Measurements from ENCODE around the gene AGFG1. TPM values are rescaled to one million over a fixed set of nuclear protein-coding genes. Genes with fewer than 3 reads are reported as not detected.
A peak's percentile ranks its signal among the peaks of the same experiment; 100 is the strongest.

The AGFG1 gene
- total RNA-seq, 2 donors from 2014 or later = 10.2 to 16.1 TPM

DNA sequence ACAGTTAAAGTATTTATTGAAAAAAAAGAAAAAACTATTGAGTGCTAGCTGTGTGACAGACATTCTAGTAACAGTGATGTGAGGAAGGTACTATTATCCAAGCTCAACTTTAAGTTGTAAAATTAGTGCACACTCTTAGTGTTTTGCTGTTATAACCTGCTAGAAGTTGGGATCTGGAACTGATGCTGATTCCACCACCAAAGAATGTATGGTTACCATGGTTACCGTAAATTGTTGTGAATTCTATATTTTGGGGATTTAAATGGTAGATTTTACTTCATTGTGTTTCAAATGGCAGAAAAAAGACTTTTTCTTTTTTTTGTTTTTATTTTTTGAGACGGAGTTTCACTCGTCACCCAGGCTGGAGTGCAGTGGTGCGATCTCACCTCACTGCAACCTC, 5.3 kb downstream of the AGFG1 start:
- Histone ChIP-seq H3K36me3 (replicated peaks in 1 of 2; ENCODE audit: insufficient read depth in 1 of 2, low read depth in 2 of 2) (no peaks in the 10 kb centered on the region), H3K9me3 (no peaks in the 10 kb centered on the region), H3K27me3 (no peaks in the 10 kb centered on the region), H3K4me1 (peaks cover 48% of the 10 kb centered on the region), H3K27ac (no peak overlapping the region), H3K4me3 (no peak overlapping the region)
- DNase-seq = no peak
- no peak for ATAC-seq
- WGBS, 2 donors = 92 to 98% methylated on average over 4 of the region's 4 CpGs
- intact Hi-C loops (cut with DNase I) = no loop called here
- TF ChIP-seq POLR2A (IDR thresholded peaks at IDR 0.05) = no peak
- TF ChIP-seq, protein P1, sequence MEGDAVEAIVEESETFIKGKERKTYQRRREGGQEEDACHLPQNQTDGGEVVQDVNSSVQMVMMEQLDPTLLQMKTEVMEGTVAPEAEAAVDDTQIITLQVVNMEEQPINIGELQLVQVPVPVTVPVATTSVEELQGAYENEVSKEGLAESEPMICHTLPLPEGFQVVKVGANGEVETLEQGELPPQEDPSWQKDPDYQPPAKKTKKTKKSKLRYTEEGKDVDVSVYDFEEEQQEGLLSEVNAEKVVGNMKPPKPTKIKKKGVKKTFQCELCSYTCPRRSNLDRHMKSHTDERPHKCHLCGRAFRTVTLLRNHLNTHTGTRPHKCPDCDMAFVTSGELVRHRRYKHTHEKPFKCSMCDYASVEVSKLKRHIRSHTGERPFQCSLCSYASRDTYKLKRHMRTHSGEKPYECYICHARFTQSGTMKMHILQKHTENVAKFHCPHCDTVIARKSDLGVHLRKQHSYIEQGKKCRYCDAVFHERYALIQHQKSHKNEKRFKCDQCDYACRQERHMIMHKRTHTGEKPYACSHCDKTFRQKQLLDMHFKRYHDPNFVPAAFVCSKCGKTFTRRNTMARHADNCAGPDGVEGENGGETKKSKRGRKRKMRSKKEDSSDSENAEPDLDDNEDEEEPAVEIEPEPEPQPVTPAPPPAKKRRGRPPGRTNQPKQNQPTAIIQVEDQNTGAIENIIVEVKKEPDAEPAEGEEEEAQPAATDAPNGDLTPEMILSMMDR (IDR thresholded peaks at IDR 0.05) = no peak

DNA sequence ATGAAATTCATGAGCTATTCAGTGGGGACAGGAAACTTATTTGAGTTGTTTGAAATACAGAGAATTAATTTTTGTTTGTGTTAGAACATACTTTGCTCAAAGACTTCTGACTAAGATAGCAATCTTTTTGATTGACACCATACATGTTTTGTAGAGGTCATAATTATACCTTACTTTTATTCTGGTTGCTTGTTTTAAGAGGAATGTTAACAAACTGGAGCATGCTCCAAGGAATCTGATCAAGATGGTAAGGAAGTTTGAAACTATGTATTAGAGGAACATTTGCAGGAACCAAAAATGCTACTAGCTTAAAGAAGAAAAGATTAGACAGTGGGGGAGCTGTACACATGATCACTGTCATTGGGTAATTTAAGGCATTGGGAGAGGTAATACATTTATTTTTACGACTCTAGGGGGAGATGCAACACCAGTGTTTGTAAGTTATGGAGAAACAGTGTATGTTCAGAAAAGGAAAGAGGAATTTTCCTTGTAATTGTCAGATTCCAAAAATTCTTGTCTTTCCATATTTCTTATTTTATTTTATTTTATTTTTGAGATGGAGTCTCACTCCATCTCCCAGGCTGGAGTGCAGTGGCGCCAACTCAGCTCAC, 8.0 kb downstream of the AGFG1 start:
- WGBS, 2 donors = 63 to 67% methylated on average over 2 of the region's 2 CpGs
- intact Hi-C loops (cut with DNase I) = no loop called here

DNA sequence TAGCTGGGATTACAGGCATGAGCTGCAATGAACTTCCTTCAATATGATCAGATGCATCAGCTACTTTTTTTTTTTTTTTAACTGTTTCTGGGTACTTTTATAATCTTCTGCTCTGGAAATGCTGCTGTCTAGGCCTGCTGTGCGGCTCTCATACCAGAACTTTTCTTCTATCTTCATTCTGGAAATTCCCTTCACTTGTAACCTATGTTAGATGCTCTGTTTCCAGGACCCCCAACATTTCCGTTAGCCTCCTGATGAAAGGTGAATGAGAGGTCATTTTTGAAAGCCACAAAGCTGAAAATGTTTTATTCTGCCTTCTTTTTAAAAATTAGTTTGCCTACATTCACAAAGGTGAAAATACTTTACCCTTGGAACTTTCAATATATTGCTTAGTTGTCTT, 8.6 kb downstream of the AGFG1 start:
- H3K9me3 ChIP-seq = no peaks in the 10 kb centered on the region
- no peak overlapping the region for H3K4me3 ChIP-seq
- H3K27ac ChIP-seq = no peak overlapping the region
- no peak for TF ChIP-seq POLR2A (IDR thresholded peaks at IDR 0.05)
- TF ChIP-seq, protein P1 (IDR thresholded peaks at IDR 0.05) = no peak
- DNase-seq (no peak), ATAC-seq (no peak)
- H3K36me3 ChIP-seq (replicated peaks in 1 of 2; ENCODE audit: insufficient read depth in 1 of 2, low read depth in 2 of 2) = no peaks in the 10 kb centered on the region
- intact Hi-C loops (cut with DNase I) = no loop called here
- WGBS, 2 donors = 74 to 79% methylated on average over 2 of the region's 2 CpGs
- peaks cover 37% of the 10 kb centered on the region for H3K4me1 ChIP-seq
- no peaks in the 10 kb centered on the region for H3K27me3 ChIP-seq

More for the DNA sequence above, 8.0 kb downstream of the AGFG1 start:
- Histone ChIP-seq H3K4me1 (peaks cover 41% of the 10 kb centered on the region), H3K4me3 (no peak overlapping the region), H3K27me3 (no peaks in the 10 kb centered on the region), H3K36me3 (replicated peaks in 1 of 2; ENCODE audit: insufficient read depth in 1 of 2, low read depth in 2 of 2) (no peaks in the 10 kb centered on the region), H3K9me3 (no peaks in the 10 kb centered on the region), H3K27ac (no peak overlapping the region)
- ATAC-seq = no peak
- DNase-seq = no peak
- TF ChIP-seq, protein P1 (IDR thresholded peaks at IDR 0.05) = peak in 4 of 7 experiments; percentile 17 to 39 (median 31)
- TF ChIP-seq POLR2A (IDR thresholded peaks at IDR 0.05) = no peak

DNA sequence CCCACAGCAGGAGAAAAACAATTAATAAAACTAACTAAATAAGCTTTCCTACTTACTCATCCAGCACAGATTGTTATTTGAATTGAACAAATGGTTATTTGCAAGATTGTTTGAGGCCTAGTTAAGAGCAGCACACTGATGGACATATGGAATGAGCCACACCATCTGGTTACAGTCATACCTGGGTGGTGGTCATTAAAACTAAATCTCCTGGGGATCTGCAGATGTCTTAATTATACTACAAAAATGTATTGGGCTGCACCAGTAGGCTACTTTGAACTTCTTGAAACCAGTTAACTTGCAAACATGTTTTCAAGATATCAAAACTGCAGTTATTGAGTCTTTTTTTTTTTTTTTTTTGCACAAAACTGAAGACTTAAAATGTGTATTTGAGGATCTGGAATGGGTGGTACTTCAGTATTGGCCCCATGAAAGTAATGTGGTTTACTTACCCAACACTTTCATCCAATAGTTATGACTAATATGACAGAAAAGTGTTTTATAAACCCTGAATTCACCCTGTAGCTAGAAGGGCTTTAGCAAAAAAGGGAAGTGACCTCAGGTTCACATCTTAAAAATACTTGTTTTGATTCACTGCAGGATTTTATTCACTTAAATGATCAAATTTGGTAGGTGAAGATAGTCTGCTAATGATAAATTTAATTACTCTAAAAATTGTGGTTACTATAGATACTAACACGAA, 10.8 kb downstream of the AGFG1 start:
- intact Hi-C loops (cut with DNase I) = no loop called here
- Histone ChIP-seq H3K4me1 (peaks cover 25% of the 10 kb centered on the region), H3K36me3 (replicated peaks in 1 of 2; ENCODE audit: insufficient read depth in 1 of 2, low read depth in 2 of 2) (no peaks in the 10 kb centered on the region), H3K9me3 (no peaks in the 10 kb centered on the region), H3K27me3 (no peaks in the 10 kb centered on the region), H3K27ac (no peak overlapping the region), H3K4me3 (no peak overlapping the region)
- 84 to 86% methylated on average over 1 of the region's 1 CpG for WGBS, 2 donors
- TF ChIP-seq, protein P1 (IDR thresholded peaks at IDR 0.05) = no peak
- TF ChIP-seq POLR2A (IDR thresholded peaks at IDR 0.05) = no peak
- DNase-seq (no peak), ATAC-seq (no peak)

All from body of pancreas (tissue), 4 donors.